Glomerular visceral epithelial cell (primary cell): Measurements from ENCODE around the gene IL17REL.
"Not testable (repeated sequence)": the region's sequence is repeated elsewhere in the genome, so short reads cannot be mapped to it uniquely, and the experiment has no call there.

ENCODE experiments used
- DNase-seq: peaks from one replicate; pipeline ENCODE4 v3.0.0-alpha.2; 2016; ENCODE audit errors: extremely low spot score

The IL17REL gene

DNA sequence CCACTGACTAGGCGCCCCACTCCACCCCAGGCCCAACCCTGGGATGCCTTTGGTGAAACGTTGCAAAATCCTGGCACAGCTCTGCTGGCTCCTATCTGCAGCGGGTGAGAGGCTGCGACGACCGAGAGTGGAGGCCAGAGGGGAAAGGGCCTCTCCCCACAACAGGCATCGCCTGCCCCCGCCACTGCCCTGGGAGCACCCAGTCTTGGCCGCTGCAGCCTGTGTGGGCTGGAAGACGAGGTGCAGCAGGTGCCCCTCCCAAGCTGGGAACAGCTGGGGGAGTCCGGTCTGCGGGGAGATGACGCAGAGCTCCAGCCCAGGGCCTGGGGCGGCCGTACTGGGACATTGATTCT, 56.2 kb downstream of the IL17REL start:
- DNase-seq: no peak

DNA sequence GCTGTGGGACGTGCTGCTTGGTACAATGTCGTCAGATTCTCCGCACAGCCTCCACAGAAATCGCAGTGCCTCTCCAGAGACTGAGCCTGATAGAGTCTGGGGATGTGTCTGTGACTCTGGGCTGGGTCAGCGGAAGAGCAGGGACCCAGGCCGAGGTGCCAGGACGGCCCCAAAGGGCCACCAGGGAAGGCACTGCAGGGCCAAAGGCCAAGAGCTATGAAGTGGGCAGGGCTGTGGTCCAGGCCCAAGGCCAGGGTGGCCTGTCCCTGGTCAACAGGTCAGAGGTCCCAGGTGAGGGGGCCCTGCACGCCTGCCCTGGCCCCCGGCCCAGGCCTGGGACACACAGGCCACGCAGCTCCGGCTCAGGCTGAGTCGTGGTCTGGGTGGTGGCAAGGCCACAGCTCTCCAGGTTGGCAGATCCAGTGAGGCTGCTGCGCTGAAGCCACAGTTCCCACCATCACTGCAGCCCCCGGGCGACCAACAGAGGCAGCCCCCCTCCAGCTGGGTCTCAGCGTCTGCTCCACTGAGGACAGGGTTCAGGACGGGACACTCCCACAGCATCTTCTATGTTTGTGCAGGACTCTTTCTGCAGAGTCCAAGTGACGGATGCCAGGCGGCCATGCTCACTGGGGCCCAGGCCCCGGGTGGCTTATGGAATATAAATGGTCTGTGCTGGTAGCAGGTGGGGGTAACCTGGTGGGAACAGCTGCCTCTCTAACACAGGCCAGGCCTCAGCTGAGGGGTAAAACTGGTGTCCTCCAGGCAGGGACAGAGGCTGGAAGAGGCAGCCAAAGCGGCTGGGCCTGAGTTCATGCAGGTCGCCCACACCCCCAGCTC, 56.8 kb downstream of the IL17REL start:
- DNase-seq: no peak

DNA sequence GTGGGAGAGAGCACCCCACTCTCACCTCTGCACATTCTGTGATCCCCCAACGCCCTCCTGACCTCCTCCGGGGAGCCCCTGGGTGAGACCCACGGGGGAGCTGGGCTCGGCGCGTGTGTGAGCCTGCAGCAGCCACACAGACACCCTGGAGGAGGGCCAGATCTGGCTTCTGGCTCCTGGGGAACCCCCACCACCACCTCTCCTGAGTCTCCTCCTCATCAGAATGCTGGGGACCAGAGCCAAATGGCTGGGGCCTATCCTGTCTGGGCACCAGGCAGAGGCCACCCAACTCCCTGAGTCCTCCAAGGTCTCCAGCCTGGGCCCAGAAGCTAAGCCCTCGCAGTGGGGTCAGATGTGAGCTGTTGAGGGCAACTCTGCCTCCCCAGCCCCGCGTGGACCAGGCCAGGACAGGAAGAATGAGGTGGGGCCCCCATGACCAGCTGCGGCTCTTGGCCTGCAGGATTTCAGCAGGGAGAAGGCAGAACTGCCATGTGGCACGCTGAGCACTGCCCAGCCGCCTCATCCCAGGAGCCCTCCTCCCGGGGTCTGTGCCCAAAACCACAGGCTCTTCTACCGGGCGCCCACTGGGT, 57.5 kb downstream of the IL17REL start:
- no peak for DNase-seq

DNA sequence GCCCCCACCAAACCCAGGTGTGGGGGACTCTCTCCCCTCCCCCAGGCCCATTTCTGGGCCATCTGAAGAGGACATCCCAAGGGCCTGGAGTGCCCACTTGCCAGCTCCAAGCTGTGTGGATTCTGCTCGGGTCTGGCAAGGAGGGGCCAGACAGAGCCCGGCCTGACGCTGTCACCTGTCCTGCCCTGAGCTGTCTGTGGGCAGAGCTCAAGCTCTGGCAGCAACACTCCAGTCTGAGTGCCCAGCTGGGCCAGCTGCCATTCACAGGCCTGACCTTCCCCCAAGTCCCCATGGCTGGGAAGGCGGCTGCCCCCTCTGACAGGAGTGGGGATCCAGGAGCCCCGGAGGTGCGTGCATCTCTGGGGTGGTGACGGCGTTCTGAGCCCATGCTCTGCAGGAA, 58.2 kb downstream of the IL17REL start:
- no peak for DNase-seq

DNA sequence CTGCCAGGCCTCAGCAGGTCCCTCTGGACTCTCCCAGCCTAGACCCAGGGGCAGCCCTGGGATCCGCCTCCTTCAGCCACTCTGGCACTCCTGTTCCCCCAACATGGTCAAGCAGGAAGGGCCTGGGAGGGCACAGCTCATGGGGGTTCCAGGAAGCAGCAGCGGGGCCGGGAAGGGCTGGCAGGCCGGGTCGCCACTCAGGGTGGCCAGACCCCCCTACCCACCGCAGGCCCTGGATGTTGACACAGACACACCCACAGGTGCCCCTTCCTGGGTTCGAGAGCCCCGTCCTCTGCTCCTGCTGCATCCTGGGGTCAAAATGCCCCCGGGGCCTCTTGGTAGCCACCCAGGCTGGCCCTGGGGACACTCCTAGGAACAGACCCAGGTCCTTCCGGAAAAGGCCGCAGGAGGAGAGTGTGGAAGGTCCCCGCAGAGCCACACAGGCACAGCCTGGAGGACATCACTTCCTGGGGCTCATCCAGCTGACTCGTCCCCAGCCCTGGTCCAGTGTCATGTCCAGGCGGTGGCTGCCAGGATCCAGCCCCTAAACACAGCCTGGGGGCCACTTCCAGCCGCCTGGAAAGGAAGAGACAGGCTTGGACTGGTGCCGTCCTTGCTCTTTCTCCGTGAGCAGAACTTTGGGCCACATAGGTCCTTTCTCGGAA, 58.8 kb downstream of the IL17REL start:
- DNase-seq: no peak

DNA sequence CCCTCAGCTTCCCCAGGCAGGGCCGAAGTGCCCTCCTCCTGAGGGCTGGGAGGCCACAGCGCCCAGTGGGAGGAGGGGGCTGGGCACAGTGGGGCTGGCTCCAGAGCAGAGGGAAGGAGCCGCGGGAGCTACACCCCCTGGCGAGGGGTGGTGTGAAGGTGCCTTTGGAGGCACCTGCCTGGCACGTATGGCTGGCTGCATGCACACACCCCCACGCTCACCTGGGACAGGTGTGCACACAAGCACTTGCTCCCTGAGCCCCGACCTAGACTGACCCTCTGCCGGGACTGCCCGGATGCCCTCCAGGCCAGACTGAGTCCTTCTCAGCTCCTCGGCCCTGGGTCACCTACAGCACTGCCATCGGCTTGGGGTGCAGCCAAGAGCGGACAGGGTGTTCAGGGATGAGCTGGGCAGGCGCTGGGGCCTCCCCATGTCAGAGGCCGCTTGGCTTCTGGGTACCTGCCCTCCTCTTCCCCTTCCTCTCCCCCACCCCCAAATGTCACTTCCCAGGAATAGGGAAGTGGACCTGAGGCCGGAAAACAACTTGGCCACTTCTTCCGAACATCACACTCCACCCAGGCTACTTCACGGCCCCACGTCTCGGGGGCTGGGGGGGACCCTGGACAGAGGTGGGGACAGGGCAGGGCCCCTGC, 59.4 kb downstream of the IL17REL start:
- no peak for DNase-seq

DNA sequence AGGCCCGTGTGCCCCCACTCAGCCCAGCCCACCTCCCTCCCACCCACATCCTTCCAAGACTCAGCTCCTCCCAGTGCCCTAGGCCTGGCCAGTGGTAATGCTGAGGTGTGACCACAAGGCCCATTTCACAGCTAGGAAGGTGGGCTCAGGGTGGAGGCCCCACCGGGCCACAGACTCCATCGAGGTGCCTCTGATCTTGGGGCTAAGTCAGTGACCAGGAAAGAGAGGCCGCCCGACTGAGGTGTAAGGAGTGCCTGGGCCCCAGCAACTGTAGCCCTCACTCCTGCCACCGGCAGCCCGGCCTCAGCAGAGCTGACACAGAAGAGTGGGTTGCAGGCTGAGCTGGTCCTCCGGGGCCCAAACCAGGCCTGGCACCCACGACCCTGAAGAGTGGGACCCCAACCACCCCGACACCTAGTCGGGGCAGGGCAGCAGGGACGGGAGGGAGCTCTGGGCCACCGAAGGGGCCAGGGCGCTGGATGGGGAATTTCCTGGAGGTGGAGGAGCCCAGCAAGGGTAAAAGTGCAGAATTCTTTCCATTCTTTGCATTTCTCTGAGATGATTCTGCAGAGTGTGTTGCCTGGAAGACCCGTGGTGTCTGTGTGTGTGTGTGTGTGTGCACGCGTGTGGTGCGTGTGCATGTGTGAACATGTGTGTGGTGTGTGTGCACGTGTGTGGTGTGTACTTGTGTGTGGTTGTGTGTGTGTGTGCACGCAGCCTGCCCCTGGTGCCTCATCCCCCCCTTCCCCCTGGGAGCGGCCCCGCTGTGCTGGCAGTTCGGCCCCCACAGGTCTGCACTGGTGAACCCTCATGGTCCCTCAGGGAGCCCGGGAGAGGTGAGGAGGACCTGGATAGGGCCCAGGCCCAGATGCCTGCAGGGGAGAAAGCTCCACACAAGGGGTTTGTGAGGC, 60.3 kb downstream of the IL17REL start:
- DNase-seq: peak; percentile 77

DNA sequence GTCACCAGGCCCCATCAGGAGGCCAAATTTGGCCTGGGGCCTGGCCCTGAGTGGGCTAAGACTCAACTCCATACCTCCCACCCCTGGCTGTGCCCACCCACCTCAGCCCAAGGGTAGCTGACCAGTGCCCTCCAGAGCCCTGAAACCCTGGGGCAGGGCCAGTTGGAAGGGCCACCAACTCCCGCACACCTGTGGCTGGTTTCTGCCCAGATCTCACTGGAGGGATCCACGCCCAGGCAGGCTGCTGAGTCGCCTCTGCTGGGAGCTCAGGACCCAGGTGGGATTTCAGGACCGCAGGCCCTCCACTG, 60.9 kb downstream of the IL17REL start:
- no peak for DNase-seq

DNA sequence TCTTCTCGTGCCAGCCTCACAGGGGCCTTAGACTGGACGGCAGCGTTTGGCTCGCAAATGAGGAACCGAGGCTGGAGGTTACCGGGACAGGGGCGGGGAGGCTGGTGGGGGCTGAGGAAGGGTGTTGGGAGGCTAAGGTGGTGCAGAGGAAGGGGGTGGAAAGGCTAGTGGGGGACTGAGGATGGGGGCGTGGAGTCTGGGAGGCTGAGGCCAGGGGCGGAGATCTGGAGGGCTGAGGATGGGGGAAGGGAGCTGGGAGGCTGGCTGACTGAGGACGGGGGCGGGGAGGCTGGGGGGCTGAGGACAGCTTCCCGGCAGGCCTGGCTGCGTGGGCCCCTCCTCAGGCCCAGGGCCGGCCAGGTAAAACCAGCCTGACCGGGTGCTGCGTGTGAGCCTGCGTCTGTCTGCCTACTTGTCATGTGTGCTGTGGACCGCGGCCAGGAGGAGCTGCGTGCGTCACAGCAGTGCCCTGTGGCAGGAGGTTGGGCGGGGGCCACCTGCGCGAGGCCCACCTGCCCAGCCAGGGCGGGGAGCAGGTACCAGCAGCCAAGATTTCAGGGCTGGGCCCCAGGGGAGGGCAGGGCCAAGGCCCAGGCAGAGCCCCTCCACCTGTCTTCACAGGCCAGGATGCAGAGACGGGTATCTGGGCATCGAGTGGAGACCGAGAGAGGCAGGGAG, 61.4 kb downstream of the IL17REL start:
- DNase-seq: no peak

DNA sequence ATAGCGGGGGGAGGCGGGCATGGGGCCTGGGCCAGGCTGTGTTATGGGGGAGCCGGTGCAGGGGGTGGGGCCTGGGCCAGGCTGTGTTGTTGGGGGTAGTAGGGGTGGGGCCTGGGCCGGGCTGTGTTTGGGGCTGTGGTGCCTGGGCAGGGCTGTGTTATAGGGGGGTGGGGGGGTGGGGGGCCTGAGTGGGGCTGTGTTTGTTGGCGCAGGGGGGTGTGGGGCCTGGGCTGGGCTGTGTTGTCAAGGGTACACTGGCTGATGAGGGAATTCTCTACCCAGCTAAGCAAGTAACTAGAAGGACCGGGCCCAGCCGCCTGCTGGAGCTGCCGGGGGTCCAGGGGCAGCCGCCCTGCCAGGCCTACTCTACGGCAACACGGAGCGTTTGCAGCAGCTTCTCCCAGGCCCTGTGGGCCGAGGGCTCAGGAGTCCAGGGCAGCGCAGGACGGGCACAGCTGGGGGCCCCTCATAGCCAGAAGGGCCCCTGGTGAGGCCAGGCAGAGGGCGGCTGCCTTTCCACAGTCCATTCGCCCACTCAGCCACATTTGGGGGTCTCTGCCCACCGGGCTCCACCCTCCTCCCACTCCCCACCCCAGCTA, 62.1 kb downstream of the IL17REL start:
- DNase-seq: no peak

DNA sequence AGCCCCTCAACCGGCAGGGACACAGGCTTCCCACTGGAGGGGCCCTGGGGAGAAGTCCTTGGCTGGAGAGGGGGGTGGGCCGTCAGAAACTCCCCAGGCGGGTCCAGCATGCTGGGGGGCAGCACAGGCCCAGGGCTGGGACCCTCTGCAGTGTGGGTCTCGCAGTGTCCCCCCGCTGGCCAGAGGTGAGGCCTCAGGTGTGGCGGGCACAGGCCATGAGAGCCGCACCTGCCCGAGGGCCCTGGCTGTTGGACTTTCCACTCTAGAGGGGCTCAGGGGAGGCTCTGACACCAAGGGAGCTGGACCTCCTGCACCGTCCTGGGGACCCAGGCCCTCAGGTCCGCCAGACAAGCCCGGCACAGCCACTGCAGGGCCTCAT, 62.7 kb downstream of the IL17REL start:
- no peak for DNase-seq

DNA sequence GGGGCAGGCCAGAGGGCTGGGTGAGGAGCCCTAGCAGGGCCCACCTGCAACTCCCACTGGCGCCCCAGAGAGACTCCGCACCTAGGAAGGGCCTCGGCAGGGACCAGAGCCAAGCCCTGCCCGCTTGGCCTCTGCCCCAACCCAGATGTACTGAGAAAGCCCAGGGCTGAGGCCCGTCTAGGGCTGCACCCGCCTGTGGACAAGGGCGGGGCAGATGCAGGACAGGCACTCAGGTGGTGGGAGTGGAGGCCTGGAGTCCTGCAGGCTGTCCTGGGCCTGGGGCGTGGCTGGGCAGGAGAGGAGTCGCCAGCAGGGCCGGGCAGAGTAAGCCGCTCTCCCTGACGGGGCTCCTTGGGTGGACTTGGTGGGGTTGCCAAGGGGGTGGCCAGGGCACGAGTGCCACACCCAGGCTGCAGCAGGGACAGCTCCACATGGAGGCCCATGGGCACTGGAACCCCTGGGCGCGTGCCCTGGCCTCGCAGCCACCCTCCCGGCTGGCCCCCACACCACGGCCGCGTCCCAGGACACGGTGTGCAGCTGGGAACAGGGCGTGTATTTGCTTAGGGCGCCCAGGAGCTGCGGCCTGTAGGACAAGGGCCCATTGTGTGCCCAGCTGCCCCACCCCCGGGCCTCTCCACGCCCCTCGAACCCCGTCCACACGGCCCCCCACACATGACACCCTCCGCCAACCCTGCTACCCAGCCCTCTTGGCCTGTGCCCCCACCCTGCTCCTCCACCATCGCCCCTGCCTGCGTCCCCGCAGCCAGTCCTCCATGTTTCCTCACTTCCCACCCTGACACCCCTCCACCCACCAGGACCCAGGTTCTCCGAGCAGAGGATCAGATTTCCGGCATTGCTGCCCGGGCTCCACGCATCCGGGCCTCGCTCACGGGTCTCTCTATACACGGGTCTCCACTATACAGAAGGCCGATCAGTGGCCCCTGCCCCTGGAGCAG, 63.3 kb downstream of the IL17REL start:
- no peak for DNase-seq

DNA sequence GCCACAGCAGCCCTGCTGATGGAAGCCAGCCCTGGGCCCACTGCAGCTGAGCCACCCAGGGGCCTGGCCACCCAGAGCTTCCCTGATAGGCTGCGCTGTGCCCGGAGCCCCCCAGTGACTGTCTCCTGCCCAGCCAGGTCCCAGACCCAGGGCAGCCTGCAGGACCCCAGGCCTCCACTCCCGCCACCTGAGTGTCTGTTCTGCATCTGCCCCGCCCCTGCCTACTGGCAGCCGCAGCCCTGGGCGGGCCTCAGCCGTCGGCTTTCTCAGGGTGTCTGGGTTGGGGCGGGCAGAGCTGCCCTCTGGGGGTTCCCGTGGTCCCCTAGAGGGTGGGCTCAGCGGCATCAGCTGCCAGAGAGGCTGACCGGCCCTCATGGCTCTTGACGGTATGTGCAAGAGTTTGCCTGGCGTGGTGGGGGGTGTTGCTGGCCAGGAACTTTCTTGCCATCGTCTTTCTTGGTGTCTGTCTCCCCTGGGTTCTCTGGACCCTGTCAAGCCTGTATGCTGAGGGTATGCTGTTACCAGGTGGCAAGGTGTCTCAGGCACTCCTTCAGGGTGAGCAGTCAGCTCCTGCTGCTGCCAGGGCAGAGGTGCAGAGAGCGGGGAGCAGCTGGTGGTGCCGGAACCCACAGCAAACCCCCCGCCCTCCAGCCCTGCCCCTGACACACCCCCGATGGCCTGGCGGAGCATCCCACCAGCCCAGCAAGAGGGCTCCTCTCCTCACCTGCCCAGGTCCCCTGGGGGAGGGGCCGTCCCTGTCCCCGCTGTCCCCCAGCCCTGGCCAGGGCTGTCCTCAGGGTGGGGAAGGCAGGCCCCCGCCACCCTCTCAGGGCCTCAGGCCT, 64.2 kb downstream of the IL17REL start:
- DNase-seq: no peak

DNA sequence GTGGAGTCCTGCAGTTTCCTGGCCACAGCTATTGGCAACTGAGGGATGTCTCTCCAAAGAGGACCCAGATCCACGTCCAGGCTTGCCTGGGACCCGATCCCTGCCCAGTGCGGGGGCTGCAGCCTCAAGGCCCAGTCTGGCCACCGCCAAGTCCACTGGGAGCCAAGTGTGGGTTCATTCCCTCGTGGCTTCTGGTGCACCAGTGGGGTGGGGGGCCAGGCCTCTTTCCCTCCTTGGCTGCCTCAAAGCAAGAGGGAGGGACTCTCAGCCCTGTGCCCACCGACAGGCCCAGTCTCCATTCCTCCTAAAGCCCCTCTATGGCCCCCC, 65.3 kb downstream of the IL17REL start:
- no peak for DNase-seq

DNA sequence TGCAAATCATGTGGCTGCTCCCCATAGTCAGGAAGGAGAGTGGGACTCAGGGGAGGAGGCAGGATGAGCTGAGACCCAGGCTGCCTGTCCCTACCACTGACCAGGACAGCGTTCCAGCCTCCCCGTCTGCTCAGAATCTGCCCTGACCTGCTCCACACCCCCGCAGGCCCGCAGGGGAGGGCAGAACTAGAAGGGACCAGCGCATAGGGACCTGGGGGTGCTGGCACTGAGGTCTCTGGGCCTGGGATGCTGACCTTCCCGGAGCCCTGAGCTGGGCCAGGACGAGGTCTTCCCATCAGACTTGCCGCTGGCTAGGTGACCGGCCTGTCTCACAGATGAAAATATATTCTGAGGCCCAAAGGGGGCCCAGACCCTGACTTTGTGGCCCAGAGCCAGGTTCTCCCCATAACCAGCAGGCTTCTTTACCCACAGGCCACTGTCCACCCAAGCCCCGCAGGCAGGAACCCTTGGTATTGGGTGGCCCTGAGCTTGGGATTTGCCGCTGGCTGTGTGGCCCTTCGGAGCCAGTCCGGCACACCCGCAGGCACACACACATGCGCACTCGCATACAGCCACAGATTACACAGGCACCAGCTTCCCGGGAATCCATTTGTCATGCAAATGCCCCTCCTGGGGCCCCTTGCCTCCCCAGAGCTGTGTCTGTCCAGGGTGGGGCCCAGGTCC, 65.8 kb downstream of the IL17REL start:
- no peak for DNase-seq

DNA sequence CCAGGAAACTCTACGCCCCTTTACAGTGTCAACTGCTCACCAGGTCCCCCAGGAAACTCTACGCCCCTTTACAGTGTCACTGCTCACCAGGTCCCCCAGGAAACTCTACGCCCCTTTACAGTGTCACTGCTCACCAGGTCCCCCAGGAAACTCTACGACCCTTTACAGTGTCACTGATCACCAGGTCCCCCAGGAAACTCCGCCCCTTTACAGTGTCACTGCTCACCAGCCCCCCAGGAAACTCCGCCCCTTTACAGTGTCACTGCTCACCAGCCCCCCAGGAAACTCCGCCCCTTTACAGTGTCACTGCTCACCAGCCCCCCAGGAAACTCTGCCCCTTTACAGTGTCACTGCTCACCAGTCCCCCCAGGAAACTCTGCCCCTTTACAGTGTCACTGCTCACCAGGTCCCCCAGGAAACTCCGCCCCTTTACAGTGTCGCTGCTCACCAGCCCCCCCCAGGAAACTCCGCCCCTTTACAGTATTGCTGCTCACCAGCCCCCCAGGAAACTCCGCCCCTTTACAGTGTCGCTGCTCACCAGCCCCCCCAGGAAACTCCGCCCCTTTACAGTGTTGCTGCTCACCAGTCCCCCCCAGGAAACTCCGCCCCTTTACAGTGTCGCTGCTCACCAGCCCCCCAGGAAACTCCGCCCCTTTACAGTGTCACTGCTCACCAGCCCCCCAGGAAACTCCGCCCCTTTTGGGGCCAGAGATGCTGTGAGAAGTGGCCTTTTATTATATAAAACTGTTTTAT, 67.3 kb downstream of the IL17REL start:
- DNase-seq: not testable (repeated sequence)
